Ovary (tissue), 3 donors: Measurements from ENCODE around the gene SH3BGRL2.

Source experiments
- EP300 ChIP-seq: sonication (generic); formaldehyde crosslinking; IDR thresholded peaks from one replicate; pipeline ENCODE4 v1.6.1; 2017; ENCODE audit warnings: antibody characterized with exemption
- TF ChIP-seq, protein P1 (sequence below), 3 donors: fragments of 450-650 bp in 2 of 3; fragments of 200-600 bp in 1 of 3; IDR thresholded peaks; one replicate each; pipeline versions ENCODE4 v1.5.1 to v1.8.0; 2016 to 2022; ENCODE audit warnings: antibody characterized with exemption in 3 of 3, mild to moderate bottlenecking in 1 of 3
- donor health status: DM: no; HTN: no; CAD: no.

DNA sequence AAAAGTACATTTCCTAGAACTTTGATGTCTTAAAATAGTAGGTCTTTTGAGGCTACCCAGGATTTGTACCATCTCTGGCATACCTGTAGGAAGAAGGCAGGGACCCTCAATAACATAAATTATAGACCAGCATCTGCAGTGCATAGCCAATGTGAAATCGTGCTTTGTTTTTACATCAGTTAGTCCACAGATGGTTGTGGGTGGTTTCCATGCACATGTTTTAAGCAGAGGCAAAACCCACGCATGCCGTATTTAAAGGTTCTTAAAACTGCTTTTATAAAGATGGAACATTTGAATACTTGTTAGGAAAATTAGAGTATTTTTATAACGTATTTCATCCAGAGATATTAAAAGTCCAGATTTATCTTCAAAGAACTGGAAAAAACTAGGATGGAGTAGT, 66.3 kb downstream of the SH3BGRL2 start:
- TF ChIP-seq, protein P1, sequence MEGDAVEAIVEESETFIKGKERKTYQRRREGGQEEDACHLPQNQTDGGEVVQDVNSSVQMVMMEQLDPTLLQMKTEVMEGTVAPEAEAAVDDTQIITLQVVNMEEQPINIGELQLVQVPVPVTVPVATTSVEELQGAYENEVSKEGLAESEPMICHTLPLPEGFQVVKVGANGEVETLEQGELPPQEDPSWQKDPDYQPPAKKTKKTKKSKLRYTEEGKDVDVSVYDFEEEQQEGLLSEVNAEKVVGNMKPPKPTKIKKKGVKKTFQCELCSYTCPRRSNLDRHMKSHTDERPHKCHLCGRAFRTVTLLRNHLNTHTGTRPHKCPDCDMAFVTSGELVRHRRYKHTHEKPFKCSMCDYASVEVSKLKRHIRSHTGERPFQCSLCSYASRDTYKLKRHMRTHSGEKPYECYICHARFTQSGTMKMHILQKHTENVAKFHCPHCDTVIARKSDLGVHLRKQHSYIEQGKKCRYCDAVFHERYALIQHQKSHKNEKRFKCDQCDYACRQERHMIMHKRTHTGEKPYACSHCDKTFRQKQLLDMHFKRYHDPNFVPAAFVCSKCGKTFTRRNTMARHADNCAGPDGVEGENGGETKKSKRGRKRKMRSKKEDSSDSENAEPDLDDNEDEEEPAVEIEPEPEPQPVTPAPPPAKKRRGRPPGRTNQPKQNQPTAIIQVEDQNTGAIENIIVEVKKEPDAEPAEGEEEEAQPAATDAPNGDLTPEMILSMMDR (IDR thresholded peaks at IDR 0.05): no peak
- TF ChIP-seq EP300: no peak
